HL-60/S4 treated with phorbol 12-myristate 13-acetate at 8.2 ng/mL for 4 days and 3 days (cell line): Measurements from ENCODE around the gene CCS.
"Not testable (repeated sequence)": the region's sequence is repeated elsewhere in the genome, so short reads cannot be mapped to it uniquely, and the experiment has no call there.

Experiments used
- in situ Hi-C: fragments of 300-500 bp; cut with MboI; formaldehyde crosslinking; loops from 2 replicates; pipeline ENCODE4 v1.15.0; 2022; ENCODE audit warnings: low sequenced_read_pairs

CCS gene

DNA sequence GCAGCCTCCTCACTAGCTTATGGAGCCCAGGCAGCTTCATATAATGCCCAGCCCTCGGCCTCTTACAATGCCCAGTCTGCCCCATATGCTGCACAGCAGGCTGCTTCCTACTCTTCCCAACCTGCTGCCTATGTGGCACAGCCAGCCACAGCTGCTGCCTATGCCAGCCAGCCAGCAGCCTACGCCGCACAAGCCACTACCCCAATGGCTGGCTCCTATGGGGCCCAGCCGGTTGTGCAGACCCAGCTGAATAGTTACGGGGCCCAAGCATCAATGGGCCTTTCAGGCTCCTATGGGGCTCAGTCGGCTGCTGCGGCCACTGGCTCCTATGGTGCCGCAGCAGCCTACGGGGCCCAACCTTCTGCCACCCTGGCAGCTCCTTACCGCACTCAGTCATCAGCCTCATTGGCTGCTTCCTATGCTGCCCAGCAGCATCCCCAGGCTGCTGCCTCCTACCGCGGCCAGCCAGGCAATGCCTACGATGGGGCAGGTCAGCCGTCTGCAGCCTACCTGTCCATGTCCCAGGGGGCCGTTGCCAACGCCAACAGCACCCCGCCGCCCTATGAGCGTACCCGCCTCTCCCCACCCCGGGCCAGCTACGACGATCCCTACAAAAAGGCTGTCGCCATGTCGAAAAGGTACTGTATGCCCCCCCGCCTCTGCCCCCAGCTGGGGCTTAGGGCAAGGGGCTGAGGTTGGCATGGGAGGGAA lies 32.2 kb downstream of the CCS start:
- in situ Hi-C loops, result no loop called here

DNA sequence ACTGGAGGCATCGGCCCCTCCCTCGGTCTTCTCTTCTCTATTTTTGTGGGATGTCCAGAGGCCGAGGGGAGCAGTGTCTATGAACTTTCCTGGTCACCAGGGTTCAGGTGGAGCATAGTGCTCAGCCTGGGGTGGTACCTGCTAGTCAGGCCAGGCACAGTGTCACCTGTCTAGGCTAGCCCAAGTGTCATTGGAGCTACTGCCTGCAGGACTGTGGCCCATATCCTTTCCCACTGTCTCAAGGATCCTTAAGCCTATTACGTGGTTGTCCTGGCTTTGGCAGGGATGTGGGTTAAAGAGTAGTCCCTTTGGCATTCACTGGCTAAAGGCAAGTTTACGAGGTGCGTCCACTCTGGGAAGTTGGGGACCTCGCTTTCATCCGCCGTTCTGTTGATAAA lies 32.8 kb downstream of the CCS start:
- in situ Hi-C loops, result no loop called here

DNA sequence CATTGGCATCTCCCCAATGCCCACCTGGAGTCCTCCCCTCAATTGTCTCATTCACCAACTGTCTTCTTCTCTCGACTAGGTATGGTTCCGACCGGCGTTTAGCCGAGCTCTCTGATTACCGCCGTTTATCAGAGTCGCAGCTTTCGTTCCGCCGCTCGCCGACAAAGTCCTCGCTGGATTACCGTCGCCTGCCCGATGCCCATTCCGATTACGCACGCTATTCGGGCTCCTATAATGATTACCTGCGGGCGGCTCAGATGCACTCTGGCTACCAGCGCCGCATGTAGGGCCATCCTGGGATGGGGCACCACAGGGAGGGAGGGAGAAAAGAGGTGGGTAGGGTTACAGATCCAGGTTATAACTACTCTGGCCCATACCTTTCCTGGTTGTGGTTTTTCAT lies 33.4 kb downstream of the CCS start:
- in situ Hi-C loops, result no loop called here

DNA sequence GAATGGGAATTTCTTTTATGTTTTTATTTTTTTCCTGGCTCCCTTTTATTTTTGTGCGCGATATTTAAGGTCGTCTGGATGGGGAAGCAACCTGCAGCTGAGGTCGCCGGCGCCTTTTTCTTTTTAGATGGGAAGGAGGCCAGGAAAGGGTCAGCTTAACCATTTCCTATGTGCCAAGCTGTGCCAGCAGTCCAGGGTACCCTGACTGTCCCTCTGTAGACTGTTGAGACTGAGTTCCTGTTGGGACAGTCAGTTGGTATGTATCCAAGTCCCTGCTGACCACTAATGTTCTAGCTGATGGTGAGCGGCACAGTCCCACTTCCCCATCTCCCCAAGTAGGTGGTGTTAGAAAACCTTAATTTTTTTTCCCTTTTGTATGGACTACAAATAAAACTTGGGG lies 33.9 kb downstream of the CCS start:
- in situ Hi-C loops, result no loop called here

DNA sequence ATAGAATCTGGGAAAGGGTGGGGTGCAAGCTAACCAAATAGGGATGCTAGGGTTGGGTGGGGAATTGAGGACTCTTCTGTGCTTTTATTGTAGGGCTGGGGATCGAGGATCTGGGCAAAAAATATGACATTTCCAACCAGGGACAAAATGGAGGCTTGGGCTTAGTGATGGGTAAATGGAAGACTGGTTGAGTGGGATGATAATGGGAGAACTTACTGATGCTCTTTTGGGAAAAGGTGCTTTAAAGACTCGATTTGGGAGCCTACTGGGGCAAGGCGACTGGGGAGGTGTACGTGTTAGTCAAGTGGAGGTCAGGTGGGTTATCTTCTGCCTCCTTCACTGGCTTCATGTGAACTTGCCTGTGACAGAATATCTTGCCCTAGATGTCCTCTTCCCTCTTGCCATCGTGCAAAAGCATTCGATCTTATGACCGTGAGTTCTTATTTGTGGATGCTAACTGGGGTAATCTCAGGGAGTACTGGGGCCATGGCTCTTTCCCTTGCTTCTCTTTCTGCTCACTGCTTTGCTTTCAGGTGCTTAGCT lies 35.1 kb downstream of the CCS start:
- in situ Hi-C loops, result no loop called here

DNA sequence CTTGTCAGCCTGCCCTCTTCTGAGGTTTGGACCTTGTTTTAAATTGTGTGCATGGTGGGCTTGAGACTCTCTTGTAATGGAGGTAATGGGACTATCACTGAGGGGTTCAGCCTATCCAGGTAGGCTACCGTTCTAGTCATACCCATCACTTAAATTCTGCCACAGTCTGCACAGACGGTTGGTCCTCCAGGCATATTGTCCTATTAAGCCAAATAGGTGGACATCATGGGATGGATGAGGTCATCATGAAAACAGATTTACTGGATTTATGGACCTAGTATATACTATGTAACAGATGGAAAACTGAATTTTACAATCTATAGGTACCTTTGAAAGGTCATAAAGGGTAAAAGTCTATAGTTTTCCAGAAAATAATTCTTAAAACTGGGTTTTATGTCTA lies 36.4 kb downstream of the CCS start:
- in situ Hi-C loops, result no loop called here

DNA sequence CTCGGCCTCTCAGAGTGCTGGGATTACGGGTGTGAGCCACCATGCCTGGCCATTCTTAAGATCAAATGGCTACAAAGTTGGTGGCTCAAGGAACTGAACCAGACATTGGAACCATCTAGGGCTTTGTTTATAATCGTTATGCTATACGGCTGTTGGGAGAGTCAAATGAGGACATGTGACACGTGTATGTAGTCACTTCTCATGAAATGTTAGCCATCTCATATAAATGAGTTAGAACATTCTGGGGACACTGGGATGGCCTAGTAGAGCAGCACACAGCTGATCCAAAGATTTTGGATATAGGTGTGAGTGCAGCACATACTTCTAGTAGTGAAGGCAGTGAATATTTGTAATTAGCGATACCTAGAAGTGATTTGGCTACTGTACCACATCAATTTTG lies 38.9 kb downstream of the CCS start:
- in situ Hi-C loops, result no loop called here

DNA sequence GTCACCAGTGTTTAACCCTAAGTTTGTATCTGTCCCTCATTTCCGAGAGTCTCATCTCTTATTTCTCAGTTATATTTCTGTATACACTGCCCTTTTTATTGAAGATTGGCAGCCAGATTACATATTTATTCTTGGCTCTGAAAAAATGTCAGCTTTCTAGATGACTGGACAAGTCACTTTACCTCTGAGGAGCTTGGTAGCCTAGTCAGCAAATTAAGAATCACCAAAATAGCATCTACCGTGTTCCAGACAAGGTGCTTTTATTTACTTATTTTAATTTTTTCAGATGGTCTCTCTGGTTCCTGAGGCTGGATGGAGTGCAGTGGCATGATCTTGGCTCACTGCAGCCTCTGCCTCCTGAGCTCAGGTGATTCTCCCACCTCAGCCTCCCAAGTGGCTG lies 40.0 kb downstream of the CCS start:
- in situ Hi-C loops, result no loop called here

DNA sequence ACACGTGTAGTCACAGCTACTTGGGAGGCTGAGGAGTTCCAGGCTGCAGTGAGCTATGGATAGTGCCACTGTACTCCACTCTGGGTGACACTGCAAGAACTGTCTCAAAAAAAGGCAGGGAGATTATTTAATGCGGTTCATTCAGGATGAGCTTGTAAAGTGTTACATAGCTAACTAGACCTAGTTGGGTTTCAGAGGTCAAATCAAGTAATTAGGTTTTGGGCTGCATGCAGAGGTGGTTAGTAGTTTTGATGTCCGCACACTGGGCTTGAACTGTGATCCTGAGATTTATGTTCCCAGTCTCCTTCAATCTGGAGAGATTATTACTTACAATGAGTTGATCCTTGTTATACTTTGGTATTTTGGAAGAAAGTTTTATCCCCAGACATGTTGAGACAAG lies 43.4 kb downstream of the CCS start:
- in situ Hi-C loops, result no loop called here

DNA sequence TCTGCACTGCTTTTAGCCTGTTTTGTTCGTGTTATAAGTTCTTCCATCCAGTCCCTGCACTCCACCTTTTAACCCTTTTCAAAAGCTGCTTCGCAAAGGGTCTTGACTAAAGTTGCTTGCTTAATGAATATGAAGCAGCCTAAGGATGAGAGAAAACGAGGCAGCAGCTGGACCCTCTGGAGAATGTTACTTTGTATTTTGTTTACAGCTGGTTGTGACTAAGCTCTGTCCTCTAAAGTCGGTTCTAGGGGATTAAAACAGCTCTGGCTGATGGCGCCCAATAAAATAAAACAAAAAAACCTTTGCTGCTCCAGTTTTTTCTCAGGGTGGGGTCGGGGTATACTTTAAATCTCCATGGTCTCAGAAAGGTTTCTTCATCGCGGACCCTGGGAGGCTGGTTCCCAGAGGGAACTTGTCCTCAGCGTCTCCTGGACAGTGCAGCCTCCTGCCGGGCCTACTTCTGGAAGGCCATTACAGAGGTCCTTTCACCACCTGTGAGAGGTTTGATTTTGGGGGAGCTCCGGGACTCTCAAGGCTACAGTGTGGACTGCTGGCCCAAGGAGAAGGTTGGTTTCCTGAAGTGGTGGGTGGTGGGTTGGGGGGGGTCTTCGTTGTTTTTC lies 44.7 kb downstream of the CCS start:
- in situ Hi-C loops, result no loop called here

DNA sequence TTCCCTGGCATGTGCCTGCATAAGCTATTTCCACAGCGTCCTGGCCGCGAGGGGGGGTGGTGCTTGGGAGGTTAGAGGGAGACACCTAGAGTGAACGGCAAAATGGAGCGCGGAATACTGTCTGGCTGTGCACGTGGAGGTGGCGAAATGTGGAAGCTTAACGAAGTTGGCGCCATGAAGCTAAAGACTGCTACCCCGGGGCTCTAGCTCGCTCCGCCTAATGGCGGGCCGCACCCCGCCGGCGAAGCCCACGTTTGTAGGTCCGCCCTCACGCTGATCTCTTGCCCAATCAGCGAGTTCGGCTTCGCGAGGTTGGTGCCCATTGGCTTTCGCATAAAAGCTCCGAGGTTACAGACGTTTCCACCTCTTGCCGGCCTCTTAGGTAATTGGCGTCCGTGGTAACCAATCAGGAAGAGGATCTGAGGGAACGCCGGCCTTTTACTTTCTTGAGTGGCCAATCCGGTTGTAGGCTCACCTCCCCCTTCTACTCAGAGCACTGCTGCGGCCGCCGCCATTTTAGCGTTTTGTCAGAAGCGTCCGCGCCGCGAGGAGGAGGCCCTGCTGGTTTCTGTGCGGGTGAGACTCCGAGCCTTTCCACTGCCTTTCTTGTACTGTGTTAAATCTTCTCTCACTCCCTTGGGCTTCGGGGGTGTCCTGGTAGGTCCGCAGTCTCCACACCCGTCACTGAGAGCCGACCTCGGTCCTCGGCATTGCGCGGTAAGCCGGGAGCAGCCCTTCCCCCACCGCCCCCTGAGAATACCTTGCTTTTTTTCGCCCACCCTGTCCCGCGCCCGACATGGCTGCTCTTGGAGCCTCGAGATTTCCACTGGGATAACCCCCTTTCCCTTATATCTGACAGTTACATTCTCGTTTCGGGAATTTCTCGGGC lies 45.4 kb downstream of the CCS start, which contains the start of gene RBM4:
Gene RBM4, plus strand, starts transcription at position 527 of the 889 bp plus-strand sequence. CDS start 1,009 bp downstream, outside the sequence.
- in situ Hi-C loops, result no loop called here

DNA sequence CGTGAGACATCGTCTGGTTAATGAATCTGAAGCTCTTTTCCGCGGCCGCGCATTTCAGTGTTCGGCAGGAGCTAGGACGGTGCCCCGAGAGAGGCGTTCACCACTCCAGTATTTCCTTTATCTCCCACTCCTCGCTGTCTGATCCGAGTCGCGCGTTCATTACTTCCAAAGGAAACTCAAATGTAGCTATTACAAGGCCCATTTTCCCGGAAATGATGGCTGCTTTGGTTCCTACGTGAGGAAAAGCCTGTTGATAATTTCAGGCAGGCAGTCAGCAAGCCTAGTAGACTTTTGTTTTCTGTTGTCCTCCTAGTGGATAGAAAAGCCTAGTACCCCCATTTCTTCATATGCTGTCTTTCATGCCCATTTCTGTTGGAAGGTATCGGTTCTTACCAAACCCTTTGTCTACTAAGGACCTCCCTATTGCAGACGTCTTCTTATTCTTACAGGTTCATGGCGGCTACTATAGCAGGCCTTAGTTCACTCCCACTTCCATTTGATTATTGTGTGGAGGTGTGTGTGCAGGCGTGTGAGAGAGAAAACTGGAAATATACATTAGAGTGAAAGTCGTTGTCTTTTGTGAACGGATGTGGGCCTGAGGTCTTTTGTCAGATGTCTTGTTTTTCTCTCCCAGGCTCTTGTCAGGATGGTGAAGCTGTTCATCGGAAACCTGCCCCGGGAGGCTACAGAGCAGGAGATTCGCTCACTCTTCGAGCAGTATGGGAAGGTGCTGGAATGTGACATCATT lies 46.3 kb downstream of the CCS start:
- in situ Hi-C loops, result no loop called here

DNA sequence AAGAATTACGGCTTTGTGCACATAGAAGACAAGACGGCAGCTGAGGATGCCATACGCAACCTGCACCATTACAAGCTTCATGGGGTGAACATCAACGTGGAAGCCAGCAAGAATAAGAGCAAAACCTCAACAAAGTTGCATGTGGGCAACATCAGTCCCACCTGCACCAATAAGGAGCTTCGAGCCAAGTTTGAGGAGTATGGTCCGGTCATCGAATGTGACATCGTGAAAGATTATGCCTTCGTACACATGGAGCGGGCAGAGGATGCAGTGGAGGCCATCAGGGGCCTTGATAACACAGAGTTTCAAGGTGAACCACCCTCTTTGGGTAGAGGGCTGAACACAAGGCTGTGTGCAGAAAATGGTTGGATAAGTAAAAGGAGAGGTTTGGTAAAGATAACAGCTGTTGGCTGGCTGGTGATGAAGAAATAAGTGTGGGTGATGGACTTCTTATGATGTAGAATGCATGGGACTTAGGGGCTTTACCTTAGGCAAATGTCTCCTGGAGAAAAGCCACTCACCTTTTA lies 46.9 kb downstream of the CCS start:
- in situ Hi-C loops, result not testable (repeated sequence)

DNA sequence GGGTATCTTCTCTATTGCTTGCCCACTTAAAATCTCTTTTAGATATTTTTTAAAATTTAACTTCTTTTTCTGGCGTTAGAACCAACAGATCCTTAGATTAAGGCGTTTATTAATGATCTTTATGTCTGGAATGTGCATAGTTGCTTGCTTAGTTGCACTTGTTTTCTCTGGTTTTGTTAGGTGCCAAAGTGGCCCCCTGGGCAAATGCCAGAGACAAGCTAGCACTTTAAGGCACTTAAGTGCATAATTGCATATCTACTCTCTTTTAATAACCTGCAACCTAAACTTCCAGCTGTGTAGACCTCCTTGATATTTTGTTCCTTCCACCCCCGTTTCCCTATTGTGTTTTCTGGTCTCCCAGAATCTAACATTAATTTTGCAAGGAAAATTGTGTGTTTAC lies 48.8 kb downstream of the CCS start:
- in situ Hi-C loops, result no loop called here

DNA sequence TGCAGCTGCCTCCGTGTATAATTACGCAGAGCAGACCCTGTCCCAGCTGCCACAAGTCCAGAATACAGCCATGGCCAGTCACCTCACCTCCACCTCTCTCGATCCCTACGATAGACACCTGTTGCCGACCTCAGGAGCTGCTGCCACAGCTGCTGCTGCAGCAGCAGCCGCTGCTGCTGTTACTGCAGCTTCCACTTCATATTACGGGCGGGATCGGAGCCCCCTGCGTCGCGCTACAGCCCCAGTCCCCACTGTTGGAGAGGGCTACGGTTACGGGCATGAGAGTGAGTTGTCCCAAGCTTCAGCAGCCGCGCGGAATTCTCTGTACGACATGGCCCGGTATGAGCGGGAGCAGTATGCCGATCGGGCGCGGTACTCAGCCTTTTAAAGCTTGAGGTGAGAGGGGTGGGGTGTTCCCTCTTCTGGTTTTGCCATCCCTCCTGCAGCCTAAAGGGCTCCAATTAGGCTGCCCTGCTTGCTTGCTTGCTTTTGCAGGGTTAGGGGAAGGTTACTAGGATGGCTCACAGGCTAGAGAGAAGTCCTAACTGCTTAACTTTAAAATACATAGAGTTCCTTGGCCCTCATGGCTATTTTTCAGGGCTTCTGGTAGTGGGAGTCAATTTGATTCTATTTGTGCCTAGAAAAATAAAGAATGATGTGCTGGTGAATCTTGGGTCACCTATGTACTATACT lies 50.9 kb downstream of the CCS start:
- in situ Hi-C loops, result no loop called here

DNA sequence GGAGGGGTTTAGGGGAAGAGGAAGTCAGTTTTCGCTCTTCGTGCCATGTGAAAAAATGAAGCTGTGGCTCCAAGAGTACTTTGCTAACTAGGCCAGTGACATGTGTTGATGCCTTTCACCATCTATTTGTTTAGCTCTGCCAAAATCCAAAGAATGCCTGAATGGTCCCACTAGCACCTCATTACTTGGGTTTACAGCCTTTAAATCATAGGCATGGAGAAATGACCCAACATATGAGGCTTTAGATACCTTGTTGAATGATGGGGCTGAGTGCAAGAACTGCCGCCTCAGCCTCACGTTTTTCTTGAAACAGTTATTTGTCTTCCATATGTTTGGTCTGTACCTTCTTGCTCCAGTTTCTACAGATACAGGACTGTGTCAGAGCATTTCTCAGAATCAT lies 53.8 kb downstream of the CCS start:
- in situ Hi-C loops, result no loop called here

DNA sequence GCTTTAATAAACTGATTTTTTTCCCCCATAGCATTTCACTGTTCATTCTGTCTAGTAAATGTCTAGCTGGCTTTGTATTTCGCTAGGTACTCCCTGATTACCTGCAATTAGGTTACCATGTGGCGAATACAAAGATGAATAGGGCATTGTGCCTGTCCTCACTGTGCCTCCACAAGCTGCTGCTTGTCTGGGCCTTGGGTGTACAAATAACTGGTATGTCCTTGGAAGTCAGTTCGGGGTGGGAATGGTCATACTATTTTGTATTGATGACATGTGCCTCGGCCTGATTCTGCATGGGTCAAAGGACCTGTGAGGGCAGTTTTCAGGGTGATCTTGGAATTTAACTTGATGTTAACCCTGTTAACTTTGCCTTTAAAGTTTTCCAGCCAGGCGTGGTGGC lies 56.9 kb downstream of the CCS start:
- in situ Hi-C loops, result no loop called here

DNA sequence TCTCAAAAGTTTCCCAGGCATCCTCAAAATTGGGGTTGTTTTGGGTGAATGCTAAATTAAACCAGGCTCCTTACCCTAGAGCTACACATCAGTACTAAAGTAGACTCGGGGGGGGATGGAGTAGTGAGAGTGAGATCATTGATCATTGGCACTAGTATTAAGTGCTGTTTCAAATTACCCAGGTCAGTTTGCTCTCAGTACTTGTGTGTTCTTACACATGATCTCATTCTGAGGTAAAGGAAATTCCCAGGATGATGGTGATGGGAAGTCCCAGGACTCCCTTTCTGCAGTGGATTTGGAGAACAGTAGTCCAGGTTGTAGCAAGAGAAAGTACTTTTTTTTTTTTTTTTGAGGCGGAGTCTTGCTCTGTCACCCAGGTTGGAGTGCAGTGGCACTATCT lies 58.0 kb downstream of the CCS start:
- in situ Hi-C loops, result no loop called here

DNA sequence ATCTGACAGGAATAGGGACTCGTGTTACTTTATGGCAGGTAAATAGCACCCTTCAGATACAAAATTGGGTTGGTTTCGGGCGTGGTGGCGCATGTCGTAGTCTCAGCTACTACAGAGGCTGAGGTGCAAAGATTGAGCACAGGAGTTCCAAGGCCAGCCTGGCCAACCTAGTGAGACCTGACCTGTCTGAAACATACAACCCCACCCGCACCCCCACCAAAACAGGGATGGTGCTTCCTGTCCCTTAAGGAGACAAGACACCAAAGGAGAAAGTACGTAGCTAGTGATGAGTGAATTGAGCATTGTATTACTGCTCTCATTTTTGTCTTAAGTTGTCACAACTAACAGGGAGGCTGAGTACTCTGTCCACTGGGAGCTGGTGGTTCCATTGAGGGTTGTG lies 59.7 kb downstream of the CCS start:
- in situ Hi-C loops, result no loop called here

DNA sequence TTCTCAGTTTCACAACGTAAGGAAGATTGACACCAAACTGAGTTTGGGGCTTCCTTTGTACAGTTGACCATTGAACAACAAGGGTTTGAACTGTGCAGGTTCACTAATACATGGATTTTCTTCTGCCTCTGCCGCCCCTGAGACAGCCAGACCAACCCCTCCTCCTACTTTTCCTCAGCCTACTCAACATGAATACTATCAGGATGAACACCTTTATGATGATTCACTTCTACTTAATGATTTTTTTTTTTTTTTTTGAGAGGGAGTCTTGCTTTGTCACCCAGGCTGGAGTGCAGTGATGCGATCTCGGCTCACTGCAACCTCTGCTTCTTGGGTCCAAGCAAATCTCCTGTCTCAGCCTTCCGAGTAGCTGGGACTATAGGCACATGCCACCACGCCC lies 60.1 kb downstream of the CCS start:
- in situ Hi-C loops, result no loop called here
